Activated CD4-positive, alpha-beta T cell treated with anti-CD3 and anti-CD28 coated beads, Interleukin-2, amount 50 U/mL, for 48 hours (primary cell): ENCODE results near the gene RASD2.

Source experiments
- DNase-seq, 2 experiments: peaks; one replicate each; pipeline ENCODE4 v3.0.0-alpha.2; 2020

RASD2 gene

DNA sequence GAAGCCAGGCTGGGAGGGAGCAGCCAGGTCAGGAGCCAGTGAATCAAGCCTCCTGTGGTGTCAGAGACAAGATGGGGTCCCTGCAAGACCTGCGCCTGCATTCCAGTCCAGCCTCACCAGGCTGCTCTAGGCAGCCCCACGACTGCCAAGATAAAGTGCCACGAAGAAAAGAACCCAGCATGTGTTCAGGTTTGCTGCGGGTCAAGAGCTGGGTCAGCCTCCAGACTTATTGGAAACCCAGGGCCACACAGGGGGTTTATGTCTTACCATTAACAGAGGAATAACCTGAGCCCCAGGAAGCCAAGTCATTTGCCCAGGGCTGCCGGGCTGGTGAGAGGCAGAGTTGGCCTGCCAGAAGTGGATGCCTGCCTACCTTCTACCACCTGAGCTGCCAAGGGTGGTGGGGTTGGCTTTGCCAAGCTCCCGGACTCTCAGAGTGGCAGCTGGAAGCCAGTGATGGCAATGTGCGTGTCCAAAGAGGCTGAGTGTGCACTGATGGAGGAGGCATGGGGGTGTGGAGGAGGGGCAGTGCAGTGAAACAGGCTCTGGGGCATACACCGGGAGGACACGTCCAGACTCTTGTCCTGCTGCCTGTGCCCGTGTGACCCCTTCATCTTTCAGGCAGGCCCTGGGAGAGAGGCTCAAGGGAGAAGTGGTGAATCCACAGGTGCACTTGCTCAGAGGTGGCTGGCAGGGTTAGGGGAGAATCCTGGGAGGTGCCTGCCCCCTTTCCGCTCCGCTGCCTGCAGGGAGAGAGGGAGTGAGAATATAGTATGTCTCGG is 1.7 kb downstream of the RASD2 start:
- DNase-seq, result no peak

DNA sequence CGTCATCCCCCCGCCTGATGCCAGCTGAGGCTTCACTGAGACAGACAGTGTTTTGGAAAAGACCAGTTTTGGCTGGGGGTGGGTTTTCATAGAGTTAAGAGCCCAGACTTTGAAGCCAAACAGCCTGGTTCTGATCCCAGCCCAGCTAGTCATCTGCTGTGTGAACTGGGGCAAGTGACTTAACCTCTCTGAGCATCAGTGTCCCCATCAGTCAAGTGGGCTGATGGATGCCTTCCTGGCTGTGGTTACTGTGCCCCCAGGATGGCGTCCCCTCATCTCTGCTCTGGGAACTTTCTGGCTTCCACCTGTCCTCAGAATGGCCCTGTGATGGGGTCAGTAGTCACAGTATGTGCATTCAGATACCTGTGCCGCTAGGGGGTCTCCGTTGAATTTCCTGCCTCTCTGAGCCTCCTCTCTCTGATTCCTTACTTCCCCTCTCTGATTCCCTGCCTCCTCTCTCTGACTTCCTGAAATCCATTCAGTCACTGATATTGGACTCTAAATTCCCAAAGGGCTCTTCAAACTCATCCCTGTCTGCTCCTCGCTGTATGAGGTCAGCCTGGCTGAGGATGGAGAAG is 2.4 kb downstream of the RASD2 start:
- DNase-seq, result no peak

DNA sequence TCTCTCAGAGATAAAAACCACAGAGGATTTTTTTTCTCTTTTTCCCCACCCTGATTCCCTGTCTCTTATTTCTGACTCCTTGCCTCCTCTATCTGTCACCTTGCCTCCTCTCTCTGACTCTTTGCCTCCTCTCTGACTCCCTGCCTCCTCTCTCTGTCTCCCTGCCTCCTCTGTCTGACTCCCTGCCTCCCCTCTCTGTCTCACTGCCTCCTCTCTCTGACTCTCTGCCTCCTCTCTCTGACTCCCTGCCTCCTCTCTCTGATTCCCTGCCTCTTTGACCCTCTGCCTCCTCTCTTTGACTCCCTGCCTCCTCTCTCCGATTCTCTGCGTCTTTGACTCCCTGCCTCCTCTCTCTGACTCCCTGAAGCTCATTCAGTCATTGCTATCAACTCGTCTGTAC is 3.1 kb downstream of the RASD2 start:
- DNase-seq, result no peak

DNA sequence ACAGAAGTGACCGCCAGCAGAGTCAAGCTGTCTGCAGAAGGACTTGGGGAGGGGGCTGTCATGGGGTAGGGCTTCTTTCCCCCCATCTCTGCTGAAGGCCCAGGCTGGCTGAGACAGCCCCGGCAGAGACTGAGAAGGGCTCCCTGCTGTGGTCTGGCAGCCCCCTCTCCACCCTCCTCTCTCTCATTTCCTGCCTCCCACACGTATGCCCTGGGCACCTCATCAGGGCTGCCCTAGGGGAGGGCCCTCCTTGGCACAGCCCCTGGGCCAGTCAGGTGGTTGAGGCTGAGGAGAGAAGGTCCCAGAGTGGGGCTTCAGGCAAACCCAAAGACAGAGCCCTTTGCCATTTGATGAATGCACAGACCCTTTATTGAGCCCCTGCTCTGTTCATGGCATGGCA is 3.6 kb downstream of the RASD2 start:
- no peak for DNase-seq

DNA sequence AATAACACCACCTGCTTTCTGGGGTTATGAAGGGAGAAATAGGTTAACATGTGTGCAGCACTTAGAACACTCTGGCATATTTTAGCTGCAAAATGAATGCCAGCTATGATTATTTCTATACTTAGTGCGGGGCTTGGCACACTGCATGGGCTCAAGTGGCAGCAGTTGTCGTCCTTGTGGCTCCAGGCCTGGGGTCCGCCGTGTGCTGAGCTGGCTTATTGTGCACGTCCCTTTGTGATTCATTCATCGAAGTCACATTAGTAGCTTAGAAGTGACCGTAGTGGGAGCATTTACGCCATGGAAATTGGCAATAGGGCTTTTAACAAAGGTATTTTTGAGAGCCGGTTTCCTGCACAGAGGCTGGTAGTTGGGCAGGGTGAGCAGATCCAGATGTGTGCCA is 4.2 kb downstream of the RASD2 start:
- DNase-seq, result no peak

DNA sequence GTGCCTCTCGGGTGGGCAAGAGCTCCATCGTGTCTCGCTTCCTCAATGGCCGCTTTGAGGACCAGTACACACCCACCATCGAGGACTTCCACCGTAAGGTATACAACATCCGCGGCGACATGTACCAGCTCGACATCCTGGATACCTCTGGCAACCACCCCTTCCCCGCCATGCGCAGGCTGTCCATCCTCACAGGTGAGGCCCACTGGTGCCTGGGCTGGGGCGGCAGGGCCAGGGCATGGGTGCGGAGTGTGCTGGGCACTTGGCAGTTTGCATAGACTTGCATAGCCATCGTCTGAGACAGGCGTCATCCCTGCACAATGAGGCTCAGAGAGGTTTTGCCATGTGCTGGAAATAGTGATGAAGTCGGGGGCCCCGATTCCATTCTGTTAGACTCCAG is 6.3 kb downstream of the RASD2 start:
- DNase-seq, result no peak

DNA sequence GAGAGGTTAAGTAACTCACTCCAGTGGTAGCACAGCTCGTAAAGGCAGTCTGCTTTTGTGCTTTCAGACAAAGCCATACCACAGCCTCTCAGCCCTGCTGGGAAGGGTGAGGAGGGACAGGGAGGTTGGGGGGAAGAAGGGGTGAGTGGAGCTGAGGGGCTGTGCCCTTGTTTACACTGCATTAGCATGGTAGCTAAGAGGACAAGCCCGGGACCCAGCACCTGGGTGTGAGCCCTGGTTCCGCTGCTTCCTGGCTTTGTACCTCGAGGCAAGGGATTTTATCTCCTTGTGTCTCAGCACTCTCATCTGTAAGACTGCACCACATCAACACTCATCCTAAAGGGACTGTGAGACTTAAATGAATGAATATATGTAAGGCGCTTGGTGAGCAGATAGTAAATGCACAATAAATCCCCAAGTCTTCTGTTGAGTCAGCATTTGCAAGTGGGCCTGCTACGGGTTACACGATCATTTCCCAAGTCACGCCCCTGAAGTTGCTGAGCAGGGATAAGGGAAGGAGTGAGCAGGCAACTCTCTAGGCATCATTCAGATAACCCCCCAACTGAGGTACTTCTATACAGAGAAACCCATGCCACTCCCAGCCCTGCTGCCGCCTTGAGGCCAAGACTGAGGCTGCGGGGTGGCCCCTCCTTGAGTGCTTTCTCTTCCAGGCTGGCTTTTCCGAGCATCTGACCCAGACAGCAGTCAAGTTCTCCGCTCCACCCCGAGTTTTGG is 7.5 kb downstream of the RASD2 start:
- DNase-seq, result no peak

DNA sequence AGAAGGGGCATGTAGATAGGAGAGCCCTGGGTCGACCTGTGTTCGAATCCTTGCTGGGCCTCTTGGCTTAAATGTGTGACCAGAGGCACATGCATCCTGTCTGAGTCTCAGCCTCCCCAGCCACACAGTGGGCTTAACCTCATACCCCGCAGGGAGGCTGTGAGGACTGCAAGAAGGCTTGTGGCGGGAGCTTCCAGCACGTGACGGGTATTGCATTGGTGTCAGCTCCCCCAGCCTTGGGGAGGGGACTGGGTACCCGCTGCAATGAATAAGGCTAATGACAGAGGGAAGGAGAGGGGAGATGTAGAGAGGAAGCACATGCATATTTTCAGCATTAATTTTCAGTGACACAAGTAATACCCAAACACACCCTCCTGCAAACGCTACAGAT is 8.1 kb downstream of the RASD2 start:
- DNase-seq, result no peak

DNA sequence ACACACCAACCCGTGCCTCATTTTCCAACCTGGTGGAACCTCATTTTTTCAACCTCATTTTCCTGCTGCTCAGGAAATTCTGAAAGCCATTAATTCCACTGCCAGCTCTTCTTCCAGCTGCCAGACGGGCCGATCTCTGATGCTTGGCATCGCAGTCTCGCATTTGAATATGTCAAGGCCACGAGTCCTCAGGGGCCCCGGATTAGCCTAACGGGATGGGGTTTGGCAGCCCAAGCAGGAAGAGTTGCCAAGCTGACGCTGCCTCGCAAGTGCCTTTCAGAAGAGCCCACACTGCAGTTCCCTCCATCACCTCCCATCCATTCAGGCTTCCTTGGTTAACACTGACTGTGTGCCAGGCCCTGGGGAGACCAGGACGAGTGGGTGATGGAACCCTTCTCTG is 8.7 kb downstream of the RASD2 start:
- no peak for DNase-seq

DNA sequence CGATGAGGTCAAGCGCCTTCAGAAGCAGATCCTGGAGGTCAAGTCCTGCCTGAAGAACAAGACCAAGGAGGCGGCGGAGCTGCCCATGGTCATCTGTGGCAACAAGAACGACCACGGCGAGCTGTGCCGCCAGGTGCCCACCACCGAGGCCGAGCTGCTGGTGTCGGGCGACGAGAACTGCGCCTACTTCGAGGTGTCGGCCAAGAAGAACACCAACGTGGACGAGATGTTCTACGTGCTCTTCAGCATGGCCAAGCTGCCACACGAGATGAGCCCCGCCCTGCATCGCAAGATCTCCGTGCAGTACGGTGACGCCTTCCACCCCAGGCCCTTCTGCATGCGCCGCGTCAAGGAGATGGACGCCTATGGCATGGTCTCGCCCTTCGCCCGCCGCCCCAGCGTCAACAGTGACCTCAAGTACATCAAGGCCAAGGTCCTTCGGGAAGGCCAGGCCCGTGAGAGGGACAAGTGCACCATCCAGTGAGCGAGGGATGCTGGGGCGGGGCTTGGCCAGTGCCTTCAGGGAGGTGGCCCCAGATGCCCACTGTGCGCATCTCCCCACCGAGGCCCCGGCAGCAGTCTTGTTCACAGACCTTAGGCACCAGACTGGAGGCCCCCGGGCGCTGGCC is 11.0 kb downstream of the RASD2 start:
- no peak for DNase-seq

DNA sequence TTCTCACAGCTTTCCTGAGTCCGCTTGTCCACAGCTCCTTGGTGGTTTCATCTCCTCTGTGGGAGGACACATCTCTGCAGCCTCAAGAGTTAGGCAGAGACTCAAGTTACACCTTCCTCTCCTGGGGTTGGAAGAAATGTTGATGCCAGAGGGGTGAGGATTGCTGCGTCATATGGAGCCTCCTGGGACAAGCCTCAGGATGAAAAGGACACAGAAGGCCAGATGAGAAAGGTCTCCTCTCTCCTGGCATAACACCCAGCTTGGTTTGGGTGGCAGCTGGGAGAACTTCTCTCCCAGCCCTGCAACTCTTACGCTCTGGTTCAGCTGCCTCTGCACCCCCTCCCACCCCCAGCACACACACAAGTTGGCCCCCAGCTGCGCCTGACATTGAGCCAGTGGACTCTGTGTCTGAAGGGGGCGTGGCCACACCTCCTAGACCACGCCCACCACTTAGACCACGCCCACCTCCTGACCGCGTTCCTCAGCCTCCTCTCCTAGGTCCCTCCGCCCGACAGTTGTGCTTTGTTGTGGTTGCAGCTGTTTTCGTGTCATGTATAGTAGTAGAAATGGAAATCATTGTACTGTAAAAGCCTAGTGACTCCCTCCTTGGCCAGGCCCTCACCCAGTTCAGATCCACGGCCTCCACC is 11.7 kb downstream of the RASD2 start:
- peak; percentile 80 to 84 for DNase-seq

DNA sequence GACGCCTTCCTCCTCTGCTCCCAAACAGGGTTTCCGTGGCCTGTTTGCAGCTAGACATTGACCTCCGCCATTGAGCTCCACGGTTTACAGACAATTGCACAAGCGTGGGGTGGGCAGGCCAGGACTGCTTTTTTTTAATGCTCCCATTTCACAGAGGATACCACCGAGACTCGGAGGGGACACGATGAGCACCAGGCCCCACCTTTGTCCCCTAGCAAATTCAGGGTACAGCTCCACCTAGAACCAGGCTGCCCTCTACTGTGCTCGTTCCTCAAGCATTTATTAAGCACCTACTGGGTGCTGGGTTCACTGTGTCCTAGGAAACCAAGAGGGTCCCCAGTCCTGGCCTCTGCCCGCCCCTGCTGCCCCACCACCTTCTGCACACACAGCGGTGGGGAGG is 12.2 kb downstream of the RASD2 start:
- DNase-seq, result no peak

DNA sequence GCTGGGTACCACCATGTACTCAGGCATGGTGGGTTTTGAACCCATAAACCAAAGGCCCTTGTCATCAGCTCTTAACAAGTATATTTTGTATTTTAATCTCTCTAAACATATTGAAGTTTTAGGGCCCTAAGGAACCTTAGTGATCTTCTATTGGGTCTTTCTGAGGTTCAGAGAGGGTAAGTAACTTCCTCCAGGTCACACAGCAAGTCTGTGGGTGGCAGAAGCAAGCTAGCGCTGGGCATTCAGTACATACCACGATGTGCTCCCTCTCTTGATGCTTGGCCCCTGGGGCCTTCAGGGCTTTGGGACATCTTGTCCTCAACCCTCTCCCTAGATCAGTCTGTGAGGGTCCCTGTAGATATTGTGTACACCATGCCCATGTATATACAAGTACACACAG is 12.7 kb downstream of the RASD2 start:
- DNase-seq, result no peak

DNA sequence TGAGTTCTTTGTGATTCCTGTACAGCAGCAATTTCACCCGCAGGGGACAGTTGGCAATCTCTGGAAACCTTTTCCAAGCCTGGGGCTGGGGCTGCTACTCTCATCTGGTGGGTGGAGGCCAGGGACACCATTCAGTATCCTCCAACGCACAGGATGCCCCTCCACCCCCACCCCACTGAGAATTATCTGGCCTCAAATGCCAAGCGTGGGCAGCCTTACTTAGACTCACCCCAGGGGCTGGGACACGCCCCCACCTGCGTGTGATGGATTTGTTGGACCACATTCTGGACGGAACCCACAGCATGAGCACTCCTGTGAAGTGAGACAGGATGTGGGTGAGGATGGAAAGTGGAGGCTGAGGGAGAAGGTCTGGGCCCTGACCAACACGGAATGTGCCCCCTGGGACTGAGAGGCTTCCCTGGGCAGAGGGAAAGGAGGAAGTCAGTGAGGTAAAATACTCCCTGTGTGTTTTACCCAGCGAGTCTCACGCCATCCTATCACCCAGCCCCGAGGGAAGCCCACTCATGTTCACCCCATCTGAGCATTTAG is 13.7 kb downstream of the RASD2 start:
- DNase-seq, result no peak

DNA sequence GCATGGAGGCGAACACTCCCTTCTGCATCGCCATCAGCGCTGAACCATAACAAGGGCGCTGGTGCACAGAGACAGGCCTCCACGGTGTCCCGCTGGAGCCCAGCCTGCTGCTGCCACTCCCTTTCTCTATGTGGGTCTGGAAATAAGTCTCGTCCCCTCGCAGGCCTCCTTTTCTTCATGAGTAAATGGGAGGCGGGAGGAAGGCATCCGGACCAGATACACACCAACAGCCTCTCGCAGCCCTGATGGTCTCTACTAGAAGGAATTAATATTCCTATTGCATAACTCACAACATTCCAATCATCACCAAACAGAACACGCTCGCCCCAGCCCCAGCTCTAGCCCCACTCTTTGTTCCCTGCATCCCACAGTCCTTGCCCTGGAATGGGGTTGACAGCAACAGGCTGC is 14.9 kb downstream of the RASD2 start:
- no peak for DNase-seq

DNA sequence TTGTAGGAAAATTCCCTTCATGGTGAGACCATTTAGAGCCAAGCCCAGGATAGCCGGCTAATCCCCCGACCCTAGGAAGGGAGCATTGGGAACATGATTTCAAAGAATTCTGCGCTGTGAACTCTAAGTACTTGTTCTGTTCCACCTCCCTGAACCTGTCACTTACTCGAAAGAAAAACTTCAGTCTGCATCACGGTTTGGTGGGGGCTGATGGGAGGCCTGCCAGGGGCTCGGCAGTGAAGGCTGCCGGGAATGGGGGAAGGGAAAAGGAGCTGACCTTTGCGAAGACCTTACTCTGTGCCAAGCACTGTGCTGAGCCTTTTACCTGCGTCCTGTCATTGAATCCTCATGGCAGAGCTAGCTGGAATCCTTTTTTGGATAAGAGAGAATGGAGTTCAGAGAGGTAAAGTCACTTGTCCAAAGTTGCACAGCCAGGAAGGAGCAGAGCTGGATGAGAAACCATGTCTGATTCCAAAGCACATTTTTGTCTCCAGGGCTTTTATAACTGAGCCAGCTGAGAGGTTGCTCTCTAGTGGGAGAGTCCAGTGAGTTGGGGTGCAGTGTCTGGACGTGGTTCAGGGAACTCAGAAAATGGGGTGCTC is 15.4 kb downstream of the RASD2 start:
- DNase-seq, result no peak

DNA sequence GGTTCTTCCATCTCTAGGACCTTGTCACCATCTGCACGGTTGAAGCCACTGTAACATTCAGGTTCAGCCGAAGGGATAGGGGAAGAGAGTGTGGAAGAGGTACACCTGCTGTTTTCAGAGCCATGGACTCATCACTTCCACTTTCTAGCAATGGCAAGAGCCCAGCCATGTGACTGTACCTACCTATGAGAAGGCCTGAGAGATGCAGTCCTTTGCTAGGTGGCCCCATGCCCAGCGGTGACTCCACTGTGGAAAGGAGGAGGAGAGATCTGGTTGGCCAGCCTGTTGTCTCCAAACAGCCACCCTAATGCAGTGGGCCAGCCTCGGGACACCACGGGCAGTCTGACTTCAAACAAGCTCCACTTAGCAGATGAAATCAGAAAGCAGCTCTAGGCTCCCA is 16.0 kb downstream of the RASD2 start:
- no peak for DNase-seq

DNA sequence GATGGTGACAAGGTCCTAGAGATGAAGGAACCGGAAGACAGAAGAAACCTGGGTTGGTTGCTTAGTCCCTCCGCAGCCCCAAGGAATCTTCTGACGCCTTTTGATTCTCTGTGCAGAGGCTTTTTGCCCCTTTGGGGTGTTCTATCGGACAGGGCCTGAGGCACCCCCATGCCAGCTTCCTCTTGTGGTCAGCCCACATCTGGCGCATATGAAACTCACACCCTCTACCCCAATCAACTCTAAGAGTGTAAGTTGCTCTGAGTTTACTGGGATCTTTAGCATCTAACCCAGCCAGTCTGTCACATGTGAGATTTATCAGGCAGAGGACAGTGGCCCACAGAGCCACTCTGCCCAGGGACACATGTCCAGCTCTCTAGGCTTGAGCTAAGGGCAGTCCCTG is 17.4 kb downstream of the RASD2 start:
- no peak for DNase-seq

DNA sequence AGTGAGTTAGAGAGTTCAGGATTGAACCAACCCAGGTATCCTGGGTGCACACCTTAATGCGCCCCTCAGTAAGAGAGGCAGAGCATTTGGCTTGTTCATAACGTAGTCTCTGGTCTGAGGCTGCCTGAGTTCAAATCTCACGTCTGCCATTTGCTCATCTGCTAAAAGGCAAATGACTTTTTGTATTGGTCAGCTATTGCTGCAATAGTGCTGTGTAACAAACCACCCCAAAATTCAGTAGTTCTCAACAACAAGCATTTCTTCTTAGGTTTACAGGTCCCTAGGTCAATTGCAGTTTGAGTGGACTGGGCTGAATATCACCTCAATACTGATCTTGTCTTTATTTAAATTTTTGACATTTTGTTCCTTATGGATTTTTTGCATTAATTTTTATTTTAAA is 18.1 kb downstream of the RASD2 start:
- no peak for DNase-seq

DNA sequence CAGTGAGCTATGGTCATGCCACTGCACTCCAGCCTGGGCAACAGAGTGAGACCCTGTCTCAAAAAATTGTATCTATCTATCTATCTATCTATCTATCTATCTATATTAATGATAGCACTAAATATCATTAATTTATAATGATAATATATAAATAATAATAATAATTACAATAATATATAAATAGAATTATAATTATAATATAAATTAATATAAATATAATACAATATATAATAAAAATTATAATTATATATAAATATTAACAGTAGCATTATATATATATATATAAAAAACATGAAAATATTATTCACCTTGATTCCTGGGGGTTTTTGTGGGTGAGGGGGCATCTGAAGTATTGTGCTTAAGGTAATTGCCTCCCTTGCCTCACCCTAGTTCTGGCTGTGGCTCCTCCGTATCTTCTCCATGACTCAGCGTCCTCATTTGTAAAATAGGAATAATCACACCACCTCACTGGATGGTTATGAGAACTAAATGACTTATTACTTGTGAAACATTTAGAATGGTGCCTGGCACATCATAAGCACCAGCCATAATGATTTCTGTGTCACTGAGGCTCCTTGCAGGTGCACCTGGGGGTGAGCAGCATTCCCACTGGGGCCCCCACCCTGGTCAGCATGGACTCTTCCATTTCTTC is 18.8 kb downstream of the RASD2 start:
- DNase-seq, result no peak

DNA sequence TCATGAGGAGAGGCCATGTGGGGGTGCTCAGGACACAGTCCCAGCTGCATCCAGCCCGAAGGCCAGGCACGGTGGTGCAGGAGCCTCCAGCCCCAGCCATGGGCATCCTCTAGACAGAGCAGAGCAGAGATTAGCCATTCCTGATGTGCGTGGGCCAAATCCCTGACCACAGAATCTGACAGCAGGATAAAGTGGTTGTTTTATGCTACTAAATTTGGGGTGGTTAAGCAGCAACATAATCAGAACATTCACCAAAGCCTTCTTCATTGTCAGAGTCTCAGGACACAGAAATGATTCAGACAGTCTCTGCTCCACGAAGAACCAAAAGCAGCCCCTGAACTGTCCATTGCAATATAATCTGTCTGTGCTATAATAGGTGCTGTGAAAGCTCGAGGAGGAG is 19.7 kb downstream of the RASD2 start:
- no peak for DNase-seq

DNA sequence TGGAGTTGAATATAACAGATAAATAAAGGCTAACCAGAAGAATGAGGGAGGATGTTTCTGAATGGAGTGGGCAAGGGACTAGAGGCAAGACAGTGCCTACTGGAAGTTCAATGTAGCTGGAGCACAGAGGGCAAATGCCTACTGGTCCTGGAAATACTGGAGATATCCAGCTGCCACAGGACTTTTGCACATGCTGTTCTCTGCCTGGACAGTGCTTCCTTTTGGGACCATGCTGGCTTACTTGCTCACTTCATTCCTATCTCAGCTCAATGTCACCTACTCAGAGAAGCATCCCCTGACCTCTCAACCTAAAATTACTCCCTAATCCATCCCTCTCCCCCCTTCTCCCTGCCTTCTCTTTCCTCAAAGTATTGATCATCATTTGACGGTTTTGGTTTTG is 20.2 kb downstream of the RASD2 start:
- no peak for DNase-seq
